HL-60 (cell line): ENCODE data around the gene MBNL1.

ENCODE experiments used
- DNase-seq, 2 experiments: peaks; one replicate each; pipeline ENCODE4 v3.0.0-alpha.2; 2010 to 2020; ENCODE audit warnings: low read depth in 1 of 2, low spot score in 1 of 2
- H3K27ac ChIP-seq: fragments of 250-450 bp; sonication (Bioruptor Pico); replicated peaks from 2 replicates; pipeline ENCODE4 v1.5.1; 2020; ENCODE audit warnings: mild to moderate bottlenecking, moderate library complexity
- H3K27me3 ChIP-seq: fragments of 250-450 bp; sonication (Bioruptor Pico); 2 replicates; pipeline ENCODE4 v1.5.1; 2021; ENCODE audit warnings: mild to moderate bottlenecking, moderate library complexity; ENCODE audit not compliant: insufficient read depth, poor library complexity, severe bottlenecking
- H3K4me3 ChIP-seq: replicated peaks from 2 replicates; pipeline ENCODE4 v1.5.1; 2011; ENCODE audit warnings: mild to moderate bottlenecking, control low read depth, low read length; ENCODE audit not compliant: insufficient read depth
- CTCF ChIP-seq: IDR thresholded peaks from one replicate; pipeline ENCODE4 v1.5.1; 2011; ENCODE audit warnings: low read length, control low read depth, inconsistent platforms; ENCODE audit not compliant: insufficient read depth
- GABPA ChIP-seq: IDR thresholded peaks from 2 replicates; pipeline ENCODE4 v1.6.1; 2012; ENCODE audit warnings: low read depth
- POLR2AphosphoS5 ChIP-seq: IDR thresholded peaks from 2 replicates; pipeline ENCODE4 v1.6.1; 2012; ENCODE audit warnings: low read depth
- REST ChIP-seq: IDR thresholded peaks from 2 replicates; pipeline ENCODE4 v1.6.1; 2012; ENCODE audit warnings: low read depth; ENCODE audit not compliant: insufficient replicate concordance
- SPI1 ChIP-seq: IDR thresholded peaks from 2 replicates; pipeline ENCODE4 v1.6.1; 2012; ENCODE audit warnings: low read depth, mild to moderate bottlenecking, borderline replicate concordance

The MBNL1 gene

GRCh38 chr3:152232001-152232400 is 36.7 kb upstream of the MBNL1 start:
- no peak for TF ChIP-seq REST
- TF ChIP-seq SPI1: no peak
- TF ChIP-seq POLR2AphosphoS5: no peak
- no peak overlapping the region for H3K4me3 ChIP-seq
- no peak for DNase-seq
- no peak overlapping the region for H3K27ac ChIP-seq
- H3K27me3 ChIP-seq: no peaks in the 10 kb centered on the region

DNA sequence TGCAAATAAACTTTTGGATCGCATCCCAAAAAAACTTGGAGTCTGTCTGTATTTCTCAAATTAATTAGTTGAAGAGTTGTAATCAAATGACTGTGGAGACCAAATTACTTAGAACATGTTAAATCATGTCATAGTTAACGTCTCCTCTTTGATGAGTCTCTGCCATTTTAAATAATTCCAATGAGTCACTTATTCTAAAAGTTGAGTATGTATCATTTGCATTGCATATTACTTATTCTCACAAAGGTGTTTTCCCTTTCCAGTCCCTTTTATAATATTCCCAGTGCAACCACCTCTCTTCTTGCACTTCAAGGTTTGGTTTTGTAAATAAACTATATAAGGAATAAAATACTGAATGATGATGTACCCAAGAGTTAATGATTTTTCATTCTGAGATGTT is 36.0 kb upstream of the MBNL1 start:
- Histone ChIP-seq H3K27ac (no peak overlapping the region), H3K4me3 (no peak overlapping the region), H3K27me3 (no peaks in the 10 kb centered on the region)
- TF ChIP-seq GABPA: no peak
- no peak for TF ChIP-seq REST
- no peak for TF ChIP-seq CTCF
- no peak for TF ChIP-seq POLR2AphosphoS5
- TF ChIP-seq SPI1: no peak
- DNase-seq: no peak

DNA sequence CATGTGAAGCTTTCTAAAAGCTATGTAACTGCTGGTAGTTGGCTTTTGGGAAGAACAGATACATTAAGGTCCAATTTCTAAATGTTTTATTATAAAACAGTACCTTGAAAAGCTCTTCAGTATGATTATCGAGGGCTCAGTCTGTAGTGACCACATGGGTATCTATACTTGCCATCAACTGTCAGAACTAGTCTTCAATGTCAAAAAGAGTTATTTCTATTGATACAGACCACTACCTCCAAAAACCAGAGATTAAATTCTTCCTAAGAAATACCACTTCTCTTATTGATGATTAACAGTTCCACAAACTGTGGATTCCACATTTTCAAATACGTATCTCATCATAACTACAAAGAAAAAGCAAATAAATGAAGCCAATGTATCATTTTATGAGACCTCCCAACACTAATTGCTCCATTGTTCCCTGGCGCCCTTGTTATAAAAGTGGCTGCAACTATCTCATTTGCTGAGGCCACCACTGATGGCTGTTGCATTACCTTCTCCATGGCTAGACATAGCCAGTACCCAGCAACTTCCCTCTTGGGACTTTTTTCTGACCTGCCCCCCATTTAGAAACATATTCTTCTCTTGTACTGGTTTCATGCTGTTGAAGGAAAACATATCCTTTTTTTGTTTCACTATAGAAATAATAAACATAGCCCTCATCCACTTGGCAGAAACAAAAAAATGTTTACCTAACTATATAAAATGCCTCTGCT is 33.9 kb upstream of the MBNL1 start:
- Histone ChIP-seq H3K27me3 (no peaks in the 10 kb centered on the region), H3K27ac (no peak overlapping the region), H3K4me3 (no peak overlapping the region)
- no peak for DNase-seq
- no peak for TF ChIP-seq GABPA
- no peak for TF ChIP-seq CTCF
- TF ChIP-seq SPI1: no peak
- TF ChIP-seq REST: no peak
- no peak for TF ChIP-seq POLR2AphosphoS5
